Measurements from ENCODE around the gene IRX4.
A peak's percentile ranks its signal among the peaks of the same experiment; 100 is the strongest.

IRX4 gene

DNA sequence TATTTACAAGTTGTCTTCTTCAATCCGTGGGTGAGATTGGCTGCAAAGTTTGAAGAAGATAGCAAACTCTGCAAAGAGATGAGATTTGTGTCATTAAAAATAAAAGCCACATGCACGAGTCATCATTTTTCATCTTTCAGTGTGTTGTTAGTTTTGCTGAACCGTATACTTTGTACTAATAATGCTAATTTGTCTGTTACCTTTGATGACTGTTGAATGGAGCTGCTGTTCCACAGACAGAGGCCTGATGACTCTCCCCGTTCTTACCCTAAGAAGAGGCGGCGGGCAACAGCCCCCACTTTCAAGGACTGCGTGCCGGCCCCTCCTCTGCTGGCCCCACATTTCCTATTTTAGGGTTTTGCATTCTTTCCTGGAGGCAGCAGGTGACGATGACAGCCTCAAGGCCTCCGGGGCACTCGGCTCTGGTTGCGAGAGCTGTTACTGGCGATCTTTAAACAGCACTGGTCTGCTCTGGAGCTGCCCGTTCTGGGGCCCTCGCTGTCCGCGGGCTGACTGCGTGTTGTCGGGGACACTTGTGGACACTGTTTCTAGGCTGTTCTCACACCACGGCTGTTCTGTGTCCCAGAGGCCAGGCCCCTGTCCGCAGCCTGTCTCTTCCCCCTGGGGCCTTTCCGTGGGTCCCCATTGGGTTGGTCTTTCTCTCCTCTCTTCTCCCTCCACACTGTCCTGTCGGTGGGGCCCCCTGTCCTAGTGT, 46.4 kb downstream of the IRX4 start:
- DNase-seq (ENCODE audit: low spot score), result no peak

DNA sequence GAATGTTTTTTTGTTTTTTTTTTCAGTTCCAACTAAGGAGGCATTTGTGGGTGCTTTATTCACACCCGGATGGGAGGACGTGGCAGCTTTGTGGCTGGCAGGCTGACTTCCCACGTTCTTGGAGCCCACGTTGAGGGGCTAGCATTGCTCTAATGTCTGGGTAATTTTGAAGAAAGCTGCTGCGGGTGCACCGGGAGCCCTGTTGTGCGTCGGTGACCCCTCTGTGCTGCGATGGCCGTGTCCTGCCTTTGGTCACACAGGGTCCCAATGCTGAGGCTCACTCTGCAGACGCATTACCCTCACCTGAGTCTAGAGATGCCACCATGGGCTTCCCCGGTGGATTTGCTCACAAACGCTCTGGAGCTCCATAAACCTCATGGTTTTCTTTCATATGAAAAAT, 47.3 kb downstream of the IRX4 start:
- DNase-seq (ENCODE audit: low spot score), result no peak

DNA sequence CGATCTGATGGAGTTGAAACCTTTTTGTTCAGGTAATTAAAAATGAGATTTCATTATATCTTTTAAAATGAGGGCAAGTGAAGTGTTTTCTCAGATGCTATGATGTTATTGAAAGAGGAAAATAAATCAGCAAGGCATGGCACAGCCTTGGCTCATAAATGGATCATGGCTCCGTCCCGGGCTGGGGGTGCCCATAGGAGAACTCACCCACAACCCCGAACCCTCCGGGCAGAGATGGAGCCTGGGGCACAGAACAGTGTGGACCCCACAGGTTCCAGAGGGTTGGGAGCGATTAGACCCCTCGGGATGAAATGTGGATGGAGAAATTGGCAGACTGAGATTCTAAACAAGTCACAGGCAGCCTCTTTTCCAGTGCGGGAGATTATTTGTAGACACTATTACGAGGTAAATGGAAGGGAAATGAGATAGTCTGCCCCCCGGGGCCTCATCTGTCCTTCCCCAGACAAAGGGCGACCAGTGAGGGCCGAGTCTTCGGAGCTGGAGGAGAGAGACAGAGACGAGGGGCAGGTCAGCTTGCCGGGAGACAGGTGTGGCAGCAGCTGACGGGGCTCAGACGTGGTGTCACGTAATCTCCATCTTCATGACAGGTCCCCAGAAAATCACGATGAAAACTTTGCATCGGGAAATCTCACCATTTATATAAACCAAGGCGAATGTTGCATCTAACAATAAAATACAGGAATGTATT, 47.9 kb downstream of the IRX4 start:
- no peak for DNase-seq (ENCODE audit: low spot score)

DNA sequence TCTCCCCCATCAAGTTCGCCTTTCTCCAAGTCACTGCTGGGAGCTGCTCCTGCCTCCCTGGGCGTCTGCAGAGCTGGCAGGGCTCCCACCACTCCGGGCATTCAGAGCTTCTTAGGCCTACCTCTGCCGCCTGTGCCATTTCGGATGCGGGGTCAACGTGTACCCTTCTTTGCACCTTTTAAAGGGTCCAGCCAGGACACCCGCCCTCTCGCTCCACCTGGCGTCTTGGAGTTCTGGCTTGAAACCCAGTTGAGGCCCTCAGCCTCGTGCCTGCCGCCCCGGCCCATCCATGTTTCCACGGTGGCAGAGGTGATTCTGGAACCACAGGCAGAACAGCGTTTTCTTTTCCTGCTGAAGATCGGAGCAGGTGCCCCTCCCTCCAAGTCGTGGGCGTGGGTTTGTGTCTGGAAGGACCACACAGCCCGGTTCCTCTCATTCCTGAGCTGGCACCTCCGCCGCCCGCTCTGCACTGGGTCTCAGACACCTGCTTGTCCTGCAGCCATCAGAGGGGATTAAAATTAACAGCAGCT, 48.6 kb downstream of the IRX4 start:
- DNase-seq (ENCODE audit: low spot score), result no peak

DNA sequence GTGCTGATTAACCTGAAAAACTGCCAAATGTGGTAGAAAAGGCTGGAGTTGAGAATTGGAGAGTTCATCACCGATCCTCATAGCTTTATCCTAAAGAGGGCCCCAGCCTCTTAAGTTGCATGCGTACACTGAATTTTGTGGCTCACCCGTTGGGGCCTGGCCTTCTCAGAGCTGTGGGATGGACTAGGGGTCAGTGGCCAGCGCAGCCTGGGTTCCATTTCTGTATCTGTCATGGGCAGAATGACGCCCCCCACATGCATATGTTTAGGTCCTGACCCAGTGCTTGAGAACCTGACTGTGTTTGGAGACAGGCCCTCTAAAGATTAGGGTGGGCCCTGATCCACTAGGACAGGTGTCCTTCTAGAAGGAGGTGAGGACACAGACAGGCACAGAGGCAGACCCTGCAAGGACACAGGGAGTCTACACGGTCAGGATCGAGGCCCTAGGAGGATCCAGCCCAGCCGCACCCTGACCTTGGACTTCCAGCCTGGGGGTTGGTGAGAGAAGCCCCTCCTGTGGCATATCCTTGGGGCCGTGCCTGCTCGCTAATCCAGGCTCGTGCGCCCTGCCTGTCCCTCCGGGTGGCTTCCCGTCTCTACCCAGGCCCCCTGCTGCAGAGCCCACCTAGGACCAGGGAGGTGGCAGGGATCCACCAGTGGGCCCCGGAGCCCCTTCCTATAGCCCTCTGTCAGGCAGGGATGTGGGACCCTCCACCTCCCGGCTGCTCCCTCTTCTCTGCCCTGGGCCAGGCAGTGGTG, 49.3 kb downstream of the IRX4 start:
- no peak for DNase-seq (ENCODE audit: low spot score)

DNA sequence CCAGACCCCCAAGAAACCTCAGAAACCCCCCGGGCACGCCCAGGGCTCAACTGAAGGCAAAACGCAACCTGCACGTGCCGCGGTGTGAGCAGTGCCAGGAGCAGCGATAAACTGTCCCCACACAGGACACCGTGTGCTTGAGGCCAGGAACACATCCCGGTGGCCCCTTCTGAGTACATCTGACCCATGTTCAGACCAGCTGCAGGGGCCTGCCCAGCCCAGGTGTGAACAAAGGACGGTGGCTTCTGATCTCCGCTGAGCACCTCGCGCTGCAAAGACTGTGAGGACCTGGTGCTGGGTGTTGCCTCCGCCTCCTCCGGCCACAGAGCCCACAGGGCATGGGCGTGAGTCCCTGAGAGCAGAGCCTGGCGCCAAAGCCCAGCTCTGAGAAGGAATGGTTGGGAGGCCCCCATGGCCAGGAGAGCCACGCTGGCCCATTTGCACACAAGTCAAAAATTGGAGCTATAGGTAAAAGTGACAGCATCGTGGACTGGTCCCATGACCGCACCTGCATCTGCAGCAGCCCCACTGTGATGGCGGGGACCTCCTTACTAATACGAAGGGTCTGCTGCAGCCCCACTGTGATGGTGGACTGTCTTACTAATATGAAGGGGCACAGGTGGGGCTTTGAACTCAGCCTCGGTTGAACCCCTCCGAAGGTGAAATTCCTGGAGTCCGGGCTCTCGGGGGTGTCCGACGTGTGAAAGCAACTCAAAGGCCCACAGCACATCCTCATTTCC, 50.0 kb downstream of the IRX4 start:
- DNase-seq (ENCODE audit: low spot score), result no peak

DNA sequence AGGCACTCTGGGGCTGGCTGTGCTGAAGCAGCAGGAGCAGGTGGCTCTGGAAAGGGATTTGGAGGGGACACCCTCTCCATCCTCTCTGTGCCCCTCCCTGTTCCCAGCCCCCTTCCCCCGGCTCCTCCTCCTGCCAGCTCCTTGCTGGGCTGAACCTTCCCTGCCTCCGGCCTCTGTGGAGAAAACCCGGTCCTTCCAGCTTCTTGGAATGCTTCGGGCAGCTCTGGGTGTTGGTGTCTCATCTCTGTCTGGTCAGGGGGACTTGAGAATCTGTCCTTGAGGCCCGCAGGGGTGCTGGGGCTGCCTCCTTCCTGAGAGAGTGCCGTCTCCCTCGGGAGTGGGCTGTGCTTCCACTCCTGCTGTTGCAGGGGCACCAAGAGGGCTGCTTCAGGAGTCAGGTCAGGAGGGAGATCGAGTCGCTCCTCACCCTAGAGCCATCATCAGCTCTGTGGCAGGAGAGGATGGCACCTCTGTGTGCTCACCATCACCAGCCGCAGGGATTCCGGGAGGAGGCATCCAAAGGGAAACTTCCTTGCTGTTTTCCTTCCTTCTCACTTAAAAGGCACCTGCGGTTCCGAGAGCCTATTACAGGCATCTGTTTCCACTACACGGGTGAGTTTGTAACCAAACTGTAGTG, 50.9 kb downstream of the IRX4 start:
- DNase-seq (ENCODE audit: low spot score), result no peak

DNA sequence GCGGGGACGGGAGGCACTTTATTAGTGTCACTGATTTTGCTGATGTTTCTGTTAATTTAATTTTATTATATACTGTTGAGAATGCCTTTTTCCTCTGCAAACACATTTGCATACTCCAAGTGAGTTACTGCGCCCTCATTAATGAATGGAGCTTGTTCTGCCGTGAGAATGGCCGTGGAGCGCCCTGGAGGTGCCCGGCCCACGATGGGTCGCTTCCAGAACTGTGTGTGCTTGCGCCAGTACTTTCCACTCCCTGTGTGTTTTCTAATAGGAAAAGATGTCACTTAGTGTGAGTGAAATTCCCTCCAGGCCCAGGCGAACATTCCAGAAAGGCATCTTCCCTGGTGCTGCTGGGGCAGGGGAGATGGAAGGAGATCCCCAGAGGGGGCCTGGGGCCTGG, 51.5 kb downstream of the IRX4 start:
- DNase-seq (ENCODE audit: low spot score), result no peak

DNA sequence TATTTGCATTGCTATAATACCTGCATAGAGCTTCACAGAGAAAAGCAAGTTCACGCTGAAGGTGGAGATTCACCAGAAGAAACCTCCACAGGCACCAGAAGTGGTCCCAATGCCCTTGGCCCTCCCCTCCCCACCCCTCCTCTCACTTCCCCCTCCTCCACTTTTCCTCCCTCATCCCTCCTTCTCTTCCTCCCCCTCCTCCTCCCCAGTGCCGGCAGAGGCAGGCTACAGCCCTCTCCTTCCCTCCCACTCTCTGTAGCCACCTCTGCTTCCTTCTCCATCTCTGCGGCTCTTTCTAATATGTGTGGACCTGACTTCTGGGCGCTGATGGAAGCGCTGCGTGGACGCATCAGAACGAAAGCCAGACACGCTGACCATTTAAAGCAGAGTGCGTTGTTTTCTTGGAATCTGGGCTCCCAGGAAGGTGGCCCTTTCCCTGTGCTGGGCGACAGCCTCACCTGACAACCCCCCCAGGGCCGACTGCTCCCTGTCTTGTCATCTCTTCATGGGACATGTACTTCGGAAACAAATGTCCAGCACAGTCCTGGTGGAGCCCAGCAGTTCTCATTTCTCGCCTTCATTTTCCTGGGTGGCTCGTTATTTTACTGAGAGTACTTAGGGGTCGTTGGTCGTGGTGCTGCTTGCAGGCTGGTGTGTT, 52.0 kb downstream of the IRX4 start:
- DNase-seq (ENCODE audit: low spot score), result no peak

DNA sequence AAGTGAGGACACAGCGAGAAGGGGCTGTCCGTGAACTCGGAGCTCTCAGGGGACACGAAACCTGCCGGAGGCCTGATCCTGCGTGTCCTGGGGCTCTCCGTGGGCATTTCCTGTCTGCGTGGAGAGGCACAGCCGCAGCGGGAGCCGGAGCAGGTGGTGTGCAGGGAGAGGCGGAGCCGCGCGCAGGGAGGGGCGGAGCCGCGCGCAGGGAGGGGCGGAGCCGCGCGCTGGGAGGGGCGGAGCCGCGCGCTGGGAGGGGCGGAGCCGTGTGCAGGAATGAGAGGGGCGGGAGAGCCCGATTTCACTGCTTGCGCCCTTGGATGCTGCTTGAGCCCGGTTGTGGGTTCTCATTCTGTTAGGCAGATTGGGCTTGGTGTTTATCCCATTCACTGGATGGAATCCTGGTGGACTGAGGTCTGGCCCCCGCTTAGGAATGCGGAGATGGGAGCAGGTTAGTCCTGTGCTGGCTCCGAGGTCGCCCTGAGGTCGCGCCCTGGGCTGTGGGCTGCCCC, 54.8 kb downstream of the IRX4 start:
- peak; percentile 41 for DNase-seq (ENCODE audit: low spot score)

Measured in germinal center (tissue), 1 donor.